Testis (tissue), 2 donors: ENCODE measurements around the gene EHBP1.

Experiments
- CTCF ChIP-seq, 3 experiments: fragments of 450-650 bp in 2 of 3; fragments of 200-600 bp in 1 of 3; sonication (generic) in 1 of 3; IDR thresholded peaks; one replicate each; pipeline ENCODE4 v1.5.1; 2016 to 2019; ENCODE audit warnings: antibody characterized with exemption in 3 of 3, mild to moderate bottlenecking in 2 of 3, moderate library complexity in 1 of 3
- POLR2A ChIP-seq: fragments of 450-650 bp; IDR thresholded peaks from one replicate; pipeline ENCODE4 v1.6.1; 2017; ENCODE audit warnings: antibody characterized with exemption, mild to moderate bottlenecking, moderate library complexity

GRCh38 chr2:63078852-63079606, 373.5 kb downstream of the EHBP1 start:
- no peak for TF ChIP-seq POLR2A
- no peak for TF ChIP-seq CTCF (IDR thresholded peaks at IDR 0.05)
